ENCODE measurements around the gene ASXL1. TPM values are rescaled to one million over a fixed set of nuclear protein-coding genes. Genes with fewer than 3 reads are reported as not detected.
A peak's percentile ranks its signal among the peaks of the same experiment; 100 is the strongest.

Gene ASXL1
- total RNA-seq, 4 donors from 2014 or later = 43.2 to 143 (median 71.8) TPM

- no peaks in the 10 kb centered on the region for H3K27me3 ChIP-seq
- peaks cover 72% of the 10 kb centered on the region for H3K4me1 ChIP-seq
- no peaks in the 10 kb centered on the region for H3K9me3 ChIP-seq
- H3K4me3 ChIP-seq = no peak overlapping the region
- WGBS = 86% methylated on average over 2 of the region's 2 CpGs
- no peak for TF ChIP-seq CTCF (IDR thresholded peaks at IDR 0.05)
- no peak for TF ChIP-seq POLR2A (IDR thresholded peaks at IDR 0.05)
- no peak for TF ChIP-seq EP300 (IDR thresholded peaks at IDR 0.05)
- TF ChIP-seq POLR2AphosphoS5 (IDR thresholded peaks at IDR 0.05) = no peak
- H3K36me3 ChIP-seq = no peaks in the 10 kb centered on the region
- no peak for DNase-seq (ENCODE audit: low spot score in 2 of 2)
- no peak overlapping the region for H3K27ac ChIP-seq
These were observed 121.6 kb downstream of the ASXL1 start for GRCh38 chr20:32479697-32480171.

GRCh38 chr20:32480371-32481241 lies 122.5 kb downstream of the ASXL1 start:
- H3K4me3 ChIP-seq = no peak overlapping the region
- DNase-seq (ENCODE audit: low spot score in 2 of 2) = peak in 1 of 2 donors; percentile 36
- TF ChIP-seq CTCF (IDR thresholded peaks at IDR 0.05) = no peak
- H3K27ac ChIP-seq = no peak overlapping the region
- WGBS = 67% methylated on average over 10 of the region's 12 CpGs
- peaks cover 72% of the 10 kb centered on the region for H3K4me1 ChIP-seq
- no peaks in the 10 kb centered on the region for H3K27me3 ChIP-seq
- no peaks in the 10 kb centered on the region for H3K36me3 ChIP-seq
- H3K9me3 ChIP-seq = no peaks in the 10 kb centered on the region

- WGBS = 62% methylated on average over 11 of the region's 13 CpGs
- H3K4me1 ChIP-seq = peaks cover 63% of the 10 kb centered on the region
- H3K9me3 ChIP-seq = no peaks in the 10 kb centered on the region
- H3K36me3 ChIP-seq = no peaks in the 10 kb centered on the region
- peak in 1 of 2 donors; percentile 54 for DNase-seq (ENCODE audit: low spot score in 2 of 2)
- TF ChIP-seq POLR2AphosphoS5 (IDR thresholded peaks at IDR 0.05) = no peak
- H3K27me3 ChIP-seq = no peaks in the 10 kb centered on the region
- H3K27ac ChIP-seq = peak overlapping the region; percentile 77
- H3K4me3 ChIP-seq = peak overlapping the region; percentile 89
These were observed 123.4 kb downstream of the ASXL1 start for GRCh38 chr20:32481311-32482142.

GRCh38 chr20:32482143-32482441 lies 124.0 kb downstream of the ASXL1 start:
- peak overlapping the region; percentile 77 for H3K27ac ChIP-seq

More at GRCh38 chr20:32482143-32482441, 124.0 kb downstream of the ASXL1 start:
- no peaks in the 10 kb centered on the region for H3K36me3 ChIP-seq
- WGBS = 45% methylated on average over 9 of the region's 9 CpGs
- no peak for DNase-seq (ENCODE audit: low spot score in 2 of 2)
- H3K9me3 ChIP-seq = no peaks in the 10 kb centered on the region
- H3K4me3 ChIP-seq = peak overlapping the region; percentile 89
- TF ChIP-seq EP300 (IDR thresholded peaks at IDR 0.05) (no peak), POLR2AphosphoS5 (IDR thresholded peaks at IDR 0.05) (no peak), CTCF (IDR thresholded peaks at IDR 0.05) (no peak), POLR2A (IDR thresholded peaks at IDR 0.05) (no peak)
- H3K4me1 ChIP-seq = peaks cover 57% of the 10 kb centered on the region
- H3K27me3 ChIP-seq = no peaks in the 10 kb centered on the region
